Measurements from ENCODE around the gene SLC25A21. TPM values are rescaled to one million over a fixed set of nuclear protein-coding genes. Genes with fewer than 3 reads are reported as not detected.
A peak's percentile ranks its signal among the peaks of the same experiment; 100 is the strongest.

SLC25A21 gene
- total and polyA plus RNA-seq, 8 donors = 0.40 to 5.4 (median 1.3) TPM; not detected in 2

- no peaks in the 10 kb centered on the region for H3K4me1 ChIP-seq
- TF ChIP-seq CTCF (IDR thresholded peaks at IDR 0.05) = no peak
- H3K4me3 ChIP-seq = no peak overlapping the region
- DNase-seq = no peak
- no peaks in the 10 kb centered on the region for H3K27me3 ChIP-seq
- no peaks in the 10 kb centered on the region for H3K9me3 ChIP-seq
- WGBS, 5 donors = 37 to 81% (median 62%) methylated on average over 2 of the region's 2 CpGs
- H3K27ac ChIP-seq = no peak overlapping the region
- intact Hi-C loops (cut with DNase I; ENCODE audit: low total_unique reads) = no loop called here
- H3K36me3 ChIP-seq = no peaks in the 10 kb centered on the region
Observed at GRCh38 chr14:36879558-36879957, 292.8 kb downstream of the SLC25A21 start.

- H3K36me3 ChIP-seq = no peaks in the 10 kb centered on the region
- no peaks in the 10 kb centered on the region for H3K27me3 ChIP-seq
- no peak overlapping the region for H3K4me3 ChIP-seq
- intact Hi-C loops (cut with DNase I; ENCODE audit: low total_unique reads) = no loop called here
- DNase-seq = peak in 1 of 2 donors; percentile 8
- no peaks in the 10 kb centered on the region for H3K9me3 ChIP-seq
- TF ChIP-seq POLR2AphosphoS5 (IDR thresholded peaks at IDR 0.05) = no peak
- no peak for TF ChIP-seq EP300 (IDR thresholded peaks at IDR 0.05)
- no peak for TF ChIP-seq POLR2A (IDR thresholded peaks at IDR 0.05)
- TF ChIP-seq CTCF (IDR thresholded peaks at IDR 0.05) = no peak
- WGBS, 5 donors = 27 to 49% (median 38%) methylated on average over 6 of the region's 6 CpGs
- no peaks in the 10 kb centered on the region for H3K4me1 ChIP-seq
- H3K27ac ChIP-seq = no peak overlapping the region
Observed at GRCh38 chr14:36874396-36875138, 297.8 kb downstream of the SLC25A21 start.

- DNase-seq = no peak
- no peaks in the 10 kb centered on the region for H3K27me3 ChIP-seq
- no peaks in the 10 kb centered on the region for H3K36me3 ChIP-seq
- WGBS, 5 donors = 54 to 77% (median 62%) methylated on average over 5 of the region's 5 CpGs
- no peak for TF ChIP-seq EP300 (IDR thresholded peaks at IDR 0.05)
- TF ChIP-seq CTCF (IDR thresholded peaks at IDR 0.05) = no peak
- no peak for TF ChIP-seq POLR2AphosphoS5 (IDR thresholded peaks at IDR 0.05)
- no peak overlapping the region for H3K4me3 ChIP-seq
- H3K4me1 ChIP-seq = no peaks in the 10 kb centered on the region
- no peak overlapping the region for H3K27ac ChIP-seq
- intact Hi-C loops (cut with DNase I; ENCODE audit: low total_unique reads) = no loop called here
- no peaks in the 10 kb centered on the region for H3K9me3 ChIP-seq
Observed at GRCh38 chr14:36870776-36871175, 301.6 kb downstream of the SLC25A21 start.

GRCh38 chr14:36869125-36869524 is 303.3 kb downstream of the SLC25A21 start:
- no peaks in the 10 kb centered on the region for H3K9me3 ChIP-seq
- no peaks in the 10 kb centered on the region for H3K27me3 ChIP-seq
- intact Hi-C loops (cut with DNase I; ENCODE audit: low total_unique reads) = no loop called here
- TF ChIP-seq EP300 (IDR thresholded peaks at IDR 0.05) = no peak
- no peak for TF ChIP-seq POLR2AphosphoS5 (IDR thresholded peaks at IDR 0.05)
- TF ChIP-seq CTCF (IDR thresholded peaks at IDR 0.05) = no peak
- no peak for TF ChIP-seq POLR2A (IDR thresholded peaks at IDR 0.05)
- DNase-seq = no peak
- no peaks in the 10 kb centered on the region for H3K4me1 ChIP-seq
- no peak overlapping the region for H3K4me3 ChIP-seq
- no peak overlapping the region for H3K27ac ChIP-seq
- 39 to 86% (median 70%) methylated on average over 1 of the region's 1 CpG for whole genome bisulfite sequencing, 5 donors
- no peaks in the 10 kb centered on the region for H3K36me3 ChIP-seq

Data from stomach (tissue), 9 donors.